ENCODE data around the gene CLASP2.

DNA sequence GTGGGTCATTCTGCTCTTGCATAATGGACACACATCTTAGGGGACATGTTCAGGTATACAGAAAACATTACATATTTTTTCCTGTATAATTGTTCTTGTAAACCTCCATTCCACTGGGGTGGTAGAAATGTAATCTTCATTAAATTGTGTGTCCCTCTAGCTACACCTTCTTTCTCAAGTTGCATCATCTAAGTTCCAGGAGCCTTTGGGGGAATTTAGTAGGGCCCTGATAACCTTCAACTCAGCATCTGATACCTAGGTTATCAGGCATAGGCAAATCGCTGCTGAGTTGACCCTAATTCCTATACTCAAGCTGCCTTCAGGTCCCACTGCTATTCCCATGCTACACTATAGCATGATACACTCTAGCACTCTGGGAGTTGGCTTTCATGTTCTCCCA lies 19.1 kb upstream of the CLASP2 start:
- TF ChIP-seq, protein P1, sequence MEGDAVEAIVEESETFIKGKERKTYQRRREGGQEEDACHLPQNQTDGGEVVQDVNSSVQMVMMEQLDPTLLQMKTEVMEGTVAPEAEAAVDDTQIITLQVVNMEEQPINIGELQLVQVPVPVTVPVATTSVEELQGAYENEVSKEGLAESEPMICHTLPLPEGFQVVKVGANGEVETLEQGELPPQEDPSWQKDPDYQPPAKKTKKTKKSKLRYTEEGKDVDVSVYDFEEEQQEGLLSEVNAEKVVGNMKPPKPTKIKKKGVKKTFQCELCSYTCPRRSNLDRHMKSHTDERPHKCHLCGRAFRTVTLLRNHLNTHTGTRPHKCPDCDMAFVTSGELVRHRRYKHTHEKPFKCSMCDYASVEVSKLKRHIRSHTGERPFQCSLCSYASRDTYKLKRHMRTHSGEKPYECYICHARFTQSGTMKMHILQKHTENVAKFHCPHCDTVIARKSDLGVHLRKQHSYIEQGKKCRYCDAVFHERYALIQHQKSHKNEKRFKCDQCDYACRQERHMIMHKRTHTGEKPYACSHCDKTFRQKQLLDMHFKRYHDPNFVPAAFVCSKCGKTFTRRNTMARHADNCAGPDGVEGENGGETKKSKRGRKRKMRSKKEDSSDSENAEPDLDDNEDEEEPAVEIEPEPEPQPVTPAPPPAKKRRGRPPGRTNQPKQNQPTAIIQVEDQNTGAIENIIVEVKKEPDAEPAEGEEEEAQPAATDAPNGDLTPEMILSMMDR (conservative IDR thresholded peaks at IDR 0.05 in 1 of 2, IDR thresholded peaks at IDR 0.05 in 1 of 2; ENCODE audit: extremely low read depth in 1 of 2, insufficient read depth in 1 of 2, low read depth in 1 of 2, low read length in 2 of 2): no peak
- TF ChIP-seq EZH2 (IDR thresholded peaks at IDR 0.05; ENCODE audit: borderline replicate concordance, low read length): no peak

Data from mammary epithelial cell (primary cell).